K562 (cell line): ENCODE results near the gene AGPAT3. TPM values are rescaled to one million over a fixed set of nuclear protein-coding genes. Genes with fewer than 3 reads are reported as not detected.

Source experiments
- ATAC-seq: fragments of 200-7000 bp; cut with Tn5 transposase; 3 replicates; pipeline ENCODE4 v1.9.1; 2020; ENCODE audit warnings: moderate library complexity
- BruUV-seq: library from RNA; stranded (reverse); fragments of 400-500 nt; replicated peaks from 2 replicates; lab custom pipeline; 2021; lab: Mats Ljungman, UMichigan
- CTCF ChIA-PET: fragments of 300-600 bp; formaldehyde crosslinking; extraction: SDS; loops from one replicate; lab custom pipeline; 2021; ENCODE audit warnings: low intra/inter-chr PET ratio; lab: Yijun Ruan, JAX
- POLR2A ChIA-PET: fragments of 300-600, 350-650 bp; sonication (Branson Sonifier 250); formaldehyde crosslinking; extraction: SDS; loops from one replicate; lab custom pipeline; 2021; ENCODE audit warnings: antibody characterized with exemption, inconsistent platforms; lab: Yijun Ruan, JAX
- DNase-seq, 4 experiments: peaks; one replicate each; pipeline versions ENCODE4 v3.0.0 to v3.0.0-alpha.2; 2011 to 2018; ENCODE audit warnings: low spot score in 3 of 4, mixed read lengths in 3 of 4; ENCODE audit errors: extremely low read depth in 1 of 4
- FAIRE-seq: peaks from 2 replicates; lab custom pipeline; 2011; peaks lifted over from hg19 to GRCh38; lab: Jason Lieb, UNC
- H2AFZ ChIP-seq: 2 replicates; pipeline ENCODE4 v1.6.0; 2011; ENCODE audit warnings: low read depth, low read length, control low read depth, inconsistent platforms
- H3K27ac ChIP-seq: fragments of 200-600 bp; 3 replicates; pipeline ENCODE4 v1.8.0; 2011; ENCODE audit warnings: low read depth, mild to moderate bottlenecking, control low read depth, inconsistent platforms, low read length, moderate library complexity, mixed read lengths; ENCODE audit errors: extremely low read depth
- H3K27me3 ChIP-seq, 2 experiments: fragments of 300-600 bp in 1 of 2; 2 replicates in 1 of 2; 3 replicates in 1 of 2; pipeline versions ENCODE4 v1.6.0 to v1.8.0; 2011; ENCODE audit warnings: inconsistent platforms in 2 of 2, low read length in 2 of 2, mild to moderate bottlenecking in 1 of 2, mixed read lengths in 1 of 2, moderate library complexity in 1 of 2; ENCODE audit not compliant: control insufficient read depth in 2 of 2, insufficient read depth in 2 of 2
- H3K36me3 ChIP-seq: fragments of 300-600 bp; 3 replicates; pipeline ENCODE4 v1.8.0; 2011; ENCODE audit warnings: mild to moderate bottlenecking, low read length, inconsistent platforms; ENCODE audit not compliant: control insufficient read depth, insufficient read depth
- H3K4me1 ChIP-seq, 2 experiments: fragments of 200-600 bp in 1 of 2; replicated peaks in 1 of 2; 2 replicates in 1 of 2; 3 replicates in 1 of 2; pipeline versions ENCODE4 v1.5.1 to v1.8.0; 2011; ENCODE audit warnings: inconsistent platforms in 2 of 2, low read length in 2 of 2, mild to moderate bottlenecking in 1 of 2, mixed read lengths in 1 of 2, moderate library complexity in 1 of 2; ENCODE audit not compliant: control insufficient read depth in 2 of 2, insufficient read depth in 2 of 2
- H3K4me2 ChIP-seq: 2 replicates; pipeline ENCODE4 v1.6.1; 2011; ENCODE audit warnings: low read length, control low read depth, inconsistent platforms, mixed read lengths; ENCODE audit not compliant: insufficient read depth
- H3K4me3 ChIP-seq: fragments of 200-600 bp; sonication (generic), shearing (Covaris generic); 2 replicates; pipeline ENCODE4 v1.5.1; 2016; ENCODE audit warnings: control low read depth, inconsistent platforms
- H3K79me2 ChIP-seq: fragments of 200-600 bp; 3 replicates; pipeline ENCODE4 v1.8.0; 2011; ENCODE audit warnings: low read length, inconsistent platforms; ENCODE audit not compliant: control insufficient read depth, insufficient read depth
- H3K9ac ChIP-seq, 2 experiments: 2 replicates each; pipeline versions ENCODE4 v1.6.0 to v1.6.1; 2011; ENCODE audit warnings: low read depth in 2 of 2, low read length in 2 of 2, control low read depth in 1 of 2, inconsistent platforms in 1 of 2, mild to moderate bottlenecking in 1 of 2, mixed read lengths in 1 of 2; ENCODE audit not compliant: insufficient read depth in 1 of 2
- H3K9me1 ChIP-seq: one replicate; pipeline ENCODE4 v1.6.0; 2011; ENCODE audit warnings: inconsistent platforms, mild to moderate bottlenecking, low read length, moderate library complexity; ENCODE audit not compliant: control insufficient read depth, insufficient read depth
- H3K9me3 ChIP-seq: replicated peaks from 2 replicates; pipeline ENCODE4 v1.5.1; 2011; ENCODE audit warnings: low read depth, low read length, inconsistent platforms; ENCODE audit not compliant: control insufficient read depth, insufficient read depth
- H4K20me1 ChIP-seq: replicated peaks from 2 replicates; pipeline ENCODE4 v1.6.1; 2011; ENCODE audit warnings: low read length, inconsistent platforms, mixed read lengths; ENCODE audit not compliant: control insufficient read depth, insufficient read depth
- KAT2B ChIP-seq: IDR thresholded peaks from one replicate; pipeline ENCODE4 v1.6.1; 2012; ENCODE audit warnings: low read depth, mild to moderate bottlenecking, control low read depth, inconsistent platforms, low read length, moderate library complexity
- RBFOX2 ChIP-seq: fragments of 200-400 bp; formaldehyde crosslinking; IDR thresholded peaks from 2 replicates; pipeline ENCODE4 v1.6.1; 2017; ENCODE audit warnings: low read depth, mild to moderate bottlenecking, low read length, moderate library complexity
- WGBS: fragments of 100-300 bp; shearing (Covaris generic); methylation state at CpG from one replicate; pipeline ENCODE4 v1.1.6; 2016; ENCODE audit warnings: low coverage, mixed read lengths; ENCODE audit not compliant: insufficient coverage; ENCODE audit errors: missing lambda C conversion rate; 5-methylcytosine and 5-hydroxymethylcytosine counted together
- in situ Hi-C: fragments of 300-500 bp; cut with MboI; formaldehyde crosslinking; loops from 4 replicates; pipeline ENCODE4 v1.15.0; 2018; ENCODE audit warnings: inconsistent platforms, mixed read lengths
- intact Hi-C: fragments of 100-400 bp; cut with micrococcal nuclease; formaldehyde crosslinking; loops from 2 replicates; pipeline ENCODE4 v1.14.2; 2022
- polyA plus RNA-seq, 8 experiments: library from polyadenylated mRNA; depleted of rRNA in 4 of 8; stranded (reverse) in 5 of 8; unstranded in 3 of 8; fragments of >200 nt; fragmentation: Nextera tagmentation in 2 of 8; fragmentation: Illumina TruSeq in 1 of 8; extraction: Ambion mirVana in 2 of 8; extraction: Trizol in 1 of 8; gene quantifications; 2 replicates each; pipeline versions ENCODE4 v1.2.1 to v1.2.3, GENCODE V29; 2011 to 2014; ENCODE audit warnings: inconsistent platforms in 1 of 8, missing spikeins in 1 of 8
- total RNA-seq, 7 experiments: library from RNA; depleted of rRNA in 6 of 7; stranded (reverse); fragments of >200 nt in 6 of 7; fragmentation: Illumina TruSeq in 2 of 7; extraction: Trizol in 2 of 7; gene quantifications; 2 replicates each; pipeline versions ENCODE4 v1.2.1 to v1.2.3, GENCODE V29; 2011 to 2021; ENCODE audit warnings: low replicate concordance in 1 of 7
- TF ChIP-seq, protein P1 (sequence below), 3 experiments: IDR thresholded peaks in 2 of 3; conservative IDR thresholded peaks in 1 of 3; 2 replicates each; pipeline ENCODE4 v1.5.1; 2011 to 2012; ENCODE audit warnings: low read length in 3 of 3, mild to moderate bottlenecking in 3 of 3, control low read depth in 2 of 3, improper control_type of control experiment in 1 of 3, inconsistent platforms in 1 of 3, low read depth in 1 of 3, mixed read lengths in 1 of 3, moderate library complexity in 1 of 3; ENCODE audit not compliant: insufficient read depth in 2 of 3

AGPAT3 gene
- total and polyA plus RNA-seq, 9 of the 15 experiments (the other 6 are each of a cell fraction or from before 2014, with no cell fraction given), result 1.5 to 88.4 (median 35.7) TPM

DNA sequence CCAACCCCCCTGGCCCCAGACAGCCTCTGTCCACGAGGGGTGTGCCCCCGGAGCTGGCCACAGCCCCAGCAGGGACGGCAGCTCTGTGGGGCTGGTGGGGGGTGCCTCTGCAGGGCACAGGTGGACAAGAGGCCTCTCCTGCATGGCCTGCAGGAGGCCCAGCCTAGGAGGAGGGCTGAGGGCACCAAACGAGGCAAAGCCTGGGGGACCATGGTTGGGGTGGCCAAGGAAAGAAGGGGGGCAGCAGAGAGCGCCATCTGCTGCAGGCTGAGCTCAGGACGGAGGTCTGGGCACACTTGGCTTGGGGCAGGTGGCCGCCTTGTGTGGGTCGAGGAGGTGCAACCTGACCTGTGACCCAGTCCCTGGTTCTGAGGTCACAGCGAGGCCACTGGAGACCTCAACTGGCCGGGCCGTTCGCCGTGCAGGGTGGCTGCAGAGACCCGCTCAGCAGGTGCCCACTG, 48.4 kb upstream of the AGPAT3 start:
- in situ Hi-C loops (no loop called here), intact Hi-C loops (no loop called here)
- no peaks in the 10 kb centered on the region for H3K9me3 ChIP-seq
- H3K9me1 ChIP-seq, result no peaks in the 10 kb centered on the region
- H3K36me3 ChIP-seq, result no peaks in the 10 kb centered on the region
- no peak for DNase-seq
- H3K27ac ChIP-seq, result no peak overlapping the region
- ChIA-PET POLR2A (interaction anchor here (0.6 kb wide), 1 partner anchor 99 kb away, joined by 3 read pairs; no protein-coding TSS in a partner anchor), CTCF (no interaction called here)
- H4K20me1 ChIP-seq, result 0 out of 2 replicates have a peak, but pooled peaks cover 4% of the 10 kb centered on the region
- peaks cover 12 to 79% of the 10 kb centered on the region in 2 experiments; a peak in 3 of 5 replicates for H3K4me1 ChIP-seq
- H3K79me2 ChIP-seq, result no peaks in the 10 kb centered on the region
- WGBS, result 68% methylated on average over 14 of the region's 14 CpGs
- BruUV-seq, result no TSS peak
- TF ChIP-seq KAT2B (no peak), RBFOX2 (0 out of 2 replicates have a peak, but pooled peaks have one; percentile 3)
- TF ChIP-seq, protein P1, sequence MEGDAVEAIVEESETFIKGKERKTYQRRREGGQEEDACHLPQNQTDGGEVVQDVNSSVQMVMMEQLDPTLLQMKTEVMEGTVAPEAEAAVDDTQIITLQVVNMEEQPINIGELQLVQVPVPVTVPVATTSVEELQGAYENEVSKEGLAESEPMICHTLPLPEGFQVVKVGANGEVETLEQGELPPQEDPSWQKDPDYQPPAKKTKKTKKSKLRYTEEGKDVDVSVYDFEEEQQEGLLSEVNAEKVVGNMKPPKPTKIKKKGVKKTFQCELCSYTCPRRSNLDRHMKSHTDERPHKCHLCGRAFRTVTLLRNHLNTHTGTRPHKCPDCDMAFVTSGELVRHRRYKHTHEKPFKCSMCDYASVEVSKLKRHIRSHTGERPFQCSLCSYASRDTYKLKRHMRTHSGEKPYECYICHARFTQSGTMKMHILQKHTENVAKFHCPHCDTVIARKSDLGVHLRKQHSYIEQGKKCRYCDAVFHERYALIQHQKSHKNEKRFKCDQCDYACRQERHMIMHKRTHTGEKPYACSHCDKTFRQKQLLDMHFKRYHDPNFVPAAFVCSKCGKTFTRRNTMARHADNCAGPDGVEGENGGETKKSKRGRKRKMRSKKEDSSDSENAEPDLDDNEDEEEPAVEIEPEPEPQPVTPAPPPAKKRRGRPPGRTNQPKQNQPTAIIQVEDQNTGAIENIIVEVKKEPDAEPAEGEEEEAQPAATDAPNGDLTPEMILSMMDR (IDR thresholded peaks at IDR 0.05 in 2 of 3, conservative IDR thresholded peaks at IDR 0.05 in 1 of 3; ENCODE audit: insufficient read depth in 2 of 3, low read depth in 1 of 3, low read length in 3 of 3), result peak in 2 of 3 experiments; percentile 20 to 25; a peak in 3 of 6 replicates
- H2AFZ ChIP-seq, result no peak overlapping the region
- H3K9ac ChIP-seq, result peak overlapping the region in 1 of 2 experiments; percentile 1; a peak in 1 of 4 replicates
- no peak for ATAC-seq
- no peak for FAIRE-seq
- no peaks in the 10 kb centered on the region; a peak in 1 of 5 replicates for H3K27me3 ChIP-seq
- H3K4me2 ChIP-seq, result no peak overlapping the region
- no peak overlapping the region for H3K4me3 ChIP-seq
